GM21529 (cell line): ENCODE data around the gene PINK1.
A peak's percentile ranks its signal among the peaks of the same experiment; 100 is the strongest.

Experiments used
- ATAC-seq: cut with Tn5 transposase; IDR thresholded peaks from one replicate; pipeline ENCODE4 v1.9.1; 2021; ENCODE audit not compliant: unreplicated experiment

Gene PINK1

DNA sequence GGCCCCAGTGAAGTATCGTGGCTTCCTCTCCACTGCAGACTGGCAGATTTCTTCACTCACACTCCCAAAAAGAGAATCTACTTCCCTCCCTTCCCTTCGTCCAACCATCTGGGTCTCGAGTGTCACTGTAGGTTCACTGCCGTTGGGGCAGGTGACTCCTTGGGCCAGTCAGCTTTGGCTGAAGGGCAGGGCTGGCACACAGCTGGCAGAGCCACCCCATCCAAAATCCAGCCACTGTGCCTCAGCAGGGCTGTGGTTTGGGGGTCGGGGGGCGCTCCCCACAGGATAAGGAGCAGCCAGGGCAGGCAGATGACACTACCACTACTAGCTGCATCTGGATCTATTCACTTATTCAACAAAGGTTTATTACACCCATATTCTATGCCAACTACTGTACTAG lies 9.8 kb downstream of the PINK1 start:
- no peak for ATAC-seq

DNA sequence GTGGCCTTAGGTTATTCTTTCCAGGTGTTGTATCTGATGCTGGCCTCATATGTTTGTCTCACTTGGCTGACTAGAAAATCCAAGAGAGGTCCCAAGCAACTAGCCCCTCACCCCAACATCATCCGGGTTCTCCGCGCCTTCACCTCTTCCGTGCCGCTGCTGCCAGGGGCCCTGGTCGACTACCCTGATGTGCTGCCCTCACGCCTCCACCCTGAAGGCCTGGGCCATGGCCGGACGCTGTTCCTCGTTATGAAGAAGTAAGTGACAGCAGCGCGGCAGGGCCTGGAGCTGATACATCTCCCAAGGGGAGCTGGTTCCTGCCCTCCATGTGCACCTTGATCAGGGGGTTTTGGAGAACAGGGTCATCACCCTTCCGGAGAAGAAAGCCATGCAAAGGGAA lies 11.2 kb downstream of the PINK1 start:
- no peak for ATAC-seq

DNA sequence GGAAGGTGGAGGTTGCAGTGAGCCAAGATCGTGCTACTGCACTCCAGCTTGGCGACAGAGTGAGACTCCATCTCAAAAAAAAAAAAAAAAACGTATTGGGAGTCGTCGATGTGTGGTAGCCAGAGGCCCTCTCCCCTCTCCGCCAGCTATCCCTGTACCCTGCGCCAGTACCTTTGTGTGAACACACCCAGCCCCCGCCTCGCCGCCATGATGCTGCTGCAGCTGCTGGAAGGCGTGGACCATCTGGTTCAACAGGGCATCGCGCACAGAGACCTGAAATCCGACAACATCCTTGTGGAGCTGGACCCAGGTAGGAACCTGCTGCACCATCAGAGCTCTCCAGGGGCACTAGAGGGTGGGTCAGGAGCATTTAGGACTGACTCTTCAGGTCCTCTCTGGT lies 12.2 kb downstream of the PINK1 start:
- ATAC-seq: no peak

DNA sequence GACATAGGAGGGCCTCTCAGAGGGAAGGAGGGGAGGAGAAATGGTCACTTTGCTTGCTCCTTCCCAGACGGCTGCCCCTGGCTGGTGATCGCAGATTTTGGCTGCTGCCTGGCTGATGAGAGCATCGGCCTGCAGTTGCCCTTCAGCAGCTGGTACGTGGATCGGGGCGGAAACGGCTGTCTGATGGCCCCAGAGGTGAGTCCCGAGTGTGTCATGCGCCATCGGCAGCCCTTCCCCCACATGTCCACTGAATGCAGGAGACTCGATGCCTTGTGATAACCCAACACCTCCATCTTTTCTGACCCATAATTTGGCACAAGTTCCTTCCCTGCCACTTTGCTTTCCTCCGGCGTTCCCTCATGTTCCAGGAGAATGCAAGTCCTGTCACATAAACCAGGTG lies 15.2 kb downstream of the PINK1 start:
- no peak for ATAC-seq

DNA sequence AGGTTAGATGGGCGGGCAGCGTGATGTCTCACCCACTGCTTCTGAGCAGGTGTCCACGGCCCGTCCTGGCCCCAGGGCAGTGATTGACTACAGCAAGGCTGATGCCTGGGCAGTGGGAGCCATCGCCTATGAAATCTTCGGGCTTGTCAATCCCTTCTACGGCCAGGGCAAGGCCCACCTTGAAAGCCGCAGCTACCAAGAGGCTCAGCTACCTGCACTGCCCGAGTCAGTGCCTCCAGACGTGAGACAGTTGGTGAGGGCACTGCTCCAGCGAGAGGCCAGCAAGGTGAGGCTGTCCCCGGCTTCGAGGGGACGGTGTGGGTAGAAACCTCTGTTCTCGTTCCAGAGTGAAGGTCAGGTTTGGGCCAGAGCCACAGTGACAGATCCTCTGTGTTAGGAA lies 15.7 kb downstream of the PINK1 start:
- ATAC-seq: no peak

DNA sequence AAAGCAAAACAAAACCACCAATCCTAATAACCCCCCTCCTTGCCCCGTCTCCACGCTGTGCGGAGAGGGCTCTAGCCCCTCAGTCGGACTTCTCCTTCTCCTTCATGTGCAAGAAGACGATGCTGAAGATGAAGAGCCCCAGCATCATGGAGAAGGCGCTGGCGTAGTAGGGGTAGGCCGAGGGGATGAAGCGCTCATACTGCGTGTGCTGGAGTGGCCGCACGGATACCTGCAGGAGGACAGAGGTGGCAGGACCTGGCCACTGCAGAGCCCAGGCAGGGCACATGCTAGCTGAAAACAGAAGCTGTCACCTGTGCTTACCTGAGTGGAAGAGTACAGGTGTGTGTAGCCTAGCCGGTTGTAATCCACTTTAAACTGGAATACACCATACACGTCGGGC lies 19.0 kb downstream of the PINK1 start:
- no peak for ATAC-seq

DNA sequence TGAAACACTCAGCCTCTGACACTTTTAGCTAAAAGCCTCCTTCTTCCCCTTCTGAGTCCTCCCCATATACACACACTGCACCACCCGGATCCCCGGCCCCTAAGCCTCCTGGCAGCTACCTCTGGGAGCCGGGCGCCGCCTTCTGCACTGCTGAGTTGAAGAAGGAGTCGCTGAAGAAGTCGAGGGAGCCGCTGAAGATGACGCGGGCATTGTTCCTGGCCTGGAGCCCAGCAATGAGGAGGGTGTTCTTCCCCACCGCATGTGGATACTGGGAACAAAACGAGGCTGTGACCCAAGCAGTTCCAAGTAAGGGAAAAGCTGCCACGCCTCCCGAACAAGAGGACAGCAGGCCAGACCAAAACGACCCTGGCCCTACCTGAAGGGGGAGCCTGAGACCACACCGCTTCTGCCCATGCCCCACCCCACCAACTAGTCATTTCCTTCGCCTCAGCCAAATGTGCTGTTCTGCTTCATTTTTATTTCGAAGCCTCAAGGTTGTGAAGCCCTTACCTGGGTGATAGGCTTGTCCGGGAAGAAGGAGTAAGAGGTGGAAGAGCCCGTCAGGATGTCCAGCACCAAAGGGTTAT lies 20.9 kb downstream of the PINK1 start:
- no peak for ATAC-seq

DNA sequence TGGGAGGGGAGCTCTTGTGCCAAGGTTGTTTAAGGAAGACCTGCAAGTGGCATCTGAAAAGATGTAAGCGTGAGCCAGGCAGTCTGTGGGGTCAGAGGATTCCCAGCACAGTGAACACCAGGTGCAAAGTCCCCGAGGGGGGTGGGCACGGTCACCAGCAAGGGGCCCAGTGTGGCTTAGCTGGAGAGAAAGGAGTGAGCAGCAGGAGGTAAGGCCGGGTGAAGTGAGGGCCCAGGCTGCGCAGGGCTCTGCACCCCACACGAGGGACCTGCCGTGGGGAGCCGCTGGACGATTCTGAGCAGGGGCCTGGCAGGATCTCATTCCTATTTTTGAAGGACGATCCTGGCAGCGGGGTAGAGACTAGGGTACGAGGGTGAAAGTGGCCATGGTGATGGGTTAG lies 23.8 kb downstream of the PINK1 start:
- ATAC-seq: no peak

DNA sequence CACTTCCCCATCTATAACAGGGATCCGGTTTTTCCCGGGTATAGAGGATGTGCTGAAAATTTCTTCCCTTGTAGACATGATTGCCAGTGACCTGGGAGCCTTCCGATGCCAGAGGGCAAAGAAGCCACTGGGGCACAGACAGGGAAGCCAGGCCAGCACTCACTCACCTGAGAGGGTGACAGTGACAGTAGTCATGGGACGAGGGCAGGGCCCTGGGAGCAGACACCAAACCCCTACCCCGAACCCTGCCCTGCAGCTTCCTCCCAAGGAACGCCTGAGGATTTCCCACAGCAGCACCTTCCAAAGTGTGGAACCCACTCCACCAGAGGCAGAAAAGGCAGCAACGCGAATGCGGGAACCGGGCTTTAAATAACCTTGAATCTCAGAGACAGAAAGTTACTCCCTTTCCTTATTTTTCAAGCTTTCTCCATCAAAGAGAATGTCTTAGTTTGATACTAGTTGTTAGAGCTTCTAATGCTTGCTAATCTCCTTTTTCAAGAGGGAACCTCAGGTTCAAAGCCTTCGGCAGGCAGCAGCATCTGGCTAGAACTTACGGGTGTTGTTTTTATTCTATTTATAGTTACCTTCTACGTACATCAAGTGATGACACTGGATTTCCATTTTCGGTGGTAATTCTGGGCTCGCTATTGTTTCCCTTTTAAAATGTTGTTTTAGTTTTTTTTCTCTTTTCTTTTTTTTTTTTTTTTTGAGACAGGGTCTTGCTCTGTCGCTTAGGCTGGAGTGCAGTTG lies 25.1 kb downstream of the PINK1 start:
- ATAC-seq: no peak

DNA sequence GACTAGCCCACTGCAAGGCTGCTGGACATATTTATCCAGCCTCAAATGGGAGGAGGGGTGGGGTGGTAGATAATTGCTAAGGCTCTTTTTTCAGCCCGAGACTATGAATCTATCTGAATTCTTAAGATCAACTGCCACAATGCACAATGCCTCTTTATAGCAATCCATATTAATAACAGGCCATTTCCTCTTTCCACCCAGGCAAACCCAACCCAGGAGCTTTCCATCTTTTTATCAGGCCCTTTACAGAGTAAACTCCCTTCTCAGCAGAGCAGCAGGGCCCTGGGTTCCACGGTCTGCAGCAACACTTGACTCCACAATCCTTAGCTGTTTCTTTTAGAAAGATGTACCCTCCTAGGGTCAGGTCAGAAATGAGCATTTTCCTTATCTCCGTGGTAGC lies 27.1 kb downstream of the PINK1 start:
- ATAC-seq: no peak

DNA sequence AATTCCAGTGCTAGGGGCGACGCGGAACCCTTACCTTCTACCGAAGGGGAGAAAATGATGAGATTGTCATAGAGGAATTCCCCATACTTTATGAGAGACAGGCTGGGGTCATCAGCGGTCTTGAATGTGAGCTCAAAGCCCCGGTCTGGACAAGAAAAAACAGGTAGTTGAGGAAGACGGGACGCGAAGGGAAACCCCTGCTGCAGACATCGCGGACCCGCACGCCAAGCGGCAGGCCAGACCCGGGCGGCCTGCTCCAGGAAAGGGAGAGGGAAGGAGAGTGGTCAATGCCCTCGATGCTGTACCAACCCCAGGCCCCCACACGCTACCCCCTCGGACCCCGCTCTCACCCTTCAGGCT lies 27.6 kb downstream of the PINK1 start:
- no peak for ATAC-seq

DNA sequence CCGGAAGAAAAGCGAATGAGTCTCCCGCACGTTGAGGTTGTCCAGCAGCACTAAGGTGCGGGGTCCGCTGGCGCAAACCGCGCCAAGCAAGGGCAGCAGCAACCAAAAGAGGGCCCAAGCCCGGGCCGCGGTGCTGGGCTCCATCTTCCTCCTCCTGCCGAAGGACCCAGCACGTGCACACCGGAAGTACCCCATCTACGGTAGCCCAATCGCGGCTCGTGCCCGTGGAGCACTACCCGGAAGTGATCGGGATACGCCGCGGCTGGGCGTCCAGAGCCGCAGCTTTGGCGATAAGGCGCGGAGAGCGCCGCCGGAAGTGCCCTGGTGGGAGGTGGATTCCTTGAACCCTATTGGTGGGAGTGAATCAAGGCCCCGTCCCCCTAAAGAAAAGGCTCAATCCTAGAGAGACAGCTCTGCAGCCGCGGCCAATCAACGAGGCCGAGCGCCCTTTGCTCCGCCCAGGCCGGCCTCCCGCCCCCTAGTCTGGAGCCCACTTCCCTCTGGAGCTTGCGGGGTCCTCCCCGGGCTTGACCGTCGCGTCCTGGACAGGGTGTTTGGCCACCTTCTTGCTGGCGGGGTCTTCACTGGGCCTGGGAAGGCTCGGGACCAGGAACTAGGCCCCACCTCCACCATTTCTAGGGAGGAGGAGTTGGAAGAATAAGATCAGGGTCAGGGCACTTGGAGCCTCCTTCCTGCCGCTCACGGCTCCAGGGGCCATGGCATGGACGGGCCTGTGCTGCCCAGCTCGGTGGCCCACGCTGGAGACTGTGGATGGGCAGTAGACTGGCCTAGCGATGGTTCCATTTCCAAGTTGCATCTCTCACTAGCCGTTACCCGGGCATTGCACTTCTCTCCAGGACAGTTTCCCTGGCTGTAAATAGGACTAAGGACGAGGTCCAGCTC lies 28.2 kb downstream of the PINK1 start, which contains the start of gene DDOST:
Gene DDOST (minus strand): TSS at position 163 of the 903 bp plus-strand sequence. CDS start 19 bp downstream, at position 144.
- ATAC-seq: peak; percentile 95

DNA sequence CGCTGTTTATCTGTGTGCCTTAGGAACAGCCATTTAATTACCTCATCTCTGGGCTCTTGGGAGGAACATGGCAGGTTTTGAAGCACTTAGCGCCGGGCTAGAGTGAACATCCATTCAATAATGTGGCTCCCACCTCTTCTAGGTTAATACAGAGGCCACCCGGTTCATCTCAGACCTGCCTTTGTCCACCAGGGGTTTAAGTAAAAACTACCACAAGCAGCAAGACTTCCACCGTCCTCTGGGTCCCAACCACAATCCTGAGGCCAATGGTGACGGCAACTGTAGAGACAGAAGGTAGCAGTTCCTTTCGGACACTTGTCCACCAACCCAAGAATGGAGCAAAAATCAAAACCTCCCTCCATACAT lies 28.8 kb downstream of the PINK1 start:
- no peak for ATAC-seq

DNA sequence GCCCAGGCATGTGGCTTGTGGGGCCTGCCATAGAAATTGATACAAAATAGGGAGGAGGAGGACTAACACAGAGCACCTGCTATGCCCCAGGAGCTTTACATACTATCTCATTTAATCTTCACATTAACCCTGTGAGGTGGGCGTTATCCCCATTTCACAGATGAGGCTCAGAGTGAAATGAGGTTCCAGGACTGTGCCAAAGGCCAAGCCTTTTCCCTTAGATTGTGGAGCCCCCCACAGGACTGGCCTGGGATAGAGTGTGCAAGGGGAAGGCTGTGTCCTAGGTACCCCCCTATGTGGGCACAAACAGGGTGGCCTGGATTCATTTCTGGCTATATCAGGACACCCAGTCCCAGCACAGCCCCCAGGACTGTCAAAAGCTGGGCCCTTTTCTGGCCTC lies 30.1 kb downstream of the PINK1 start:
- ATAC-seq: no peak

DNA sequence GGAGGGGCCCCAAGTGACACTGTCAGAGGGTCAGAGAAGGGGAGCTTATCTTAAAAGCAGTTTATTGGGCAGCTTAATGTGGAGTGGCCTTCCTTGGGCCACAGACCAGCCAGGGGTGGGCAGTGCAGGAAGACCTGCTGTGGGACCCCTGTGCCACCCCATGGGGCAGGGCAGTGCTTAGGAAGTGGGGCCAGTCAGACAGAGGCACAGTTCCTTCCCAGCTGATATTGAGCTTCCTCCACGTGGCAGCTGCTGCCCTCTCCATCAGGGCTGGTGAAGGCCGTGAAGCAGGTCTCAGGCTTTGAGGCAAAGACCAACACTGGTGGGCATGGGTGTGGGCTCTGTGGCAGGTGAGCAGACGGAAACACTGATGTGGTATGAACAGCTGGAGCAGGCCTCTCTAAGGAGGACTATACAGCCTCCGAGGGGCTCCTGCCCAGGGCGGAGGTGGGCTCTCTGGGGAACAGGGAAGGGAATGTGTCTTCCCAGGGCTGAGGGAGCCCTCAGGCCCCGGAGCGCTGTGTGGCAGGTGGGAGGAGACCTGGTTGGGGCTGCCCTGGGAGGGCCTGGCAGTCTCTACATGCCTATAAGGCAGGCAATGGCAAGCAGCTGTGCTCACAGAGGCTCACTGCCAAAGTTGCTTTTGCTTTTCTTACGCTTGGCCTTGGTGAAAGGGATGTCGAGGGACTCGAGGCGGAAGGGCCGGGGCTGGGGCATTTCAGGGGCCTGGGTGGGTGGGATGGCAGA lies 30.9 kb downstream of the PINK1 start:
- no peak for ATAC-seq

DNA sequence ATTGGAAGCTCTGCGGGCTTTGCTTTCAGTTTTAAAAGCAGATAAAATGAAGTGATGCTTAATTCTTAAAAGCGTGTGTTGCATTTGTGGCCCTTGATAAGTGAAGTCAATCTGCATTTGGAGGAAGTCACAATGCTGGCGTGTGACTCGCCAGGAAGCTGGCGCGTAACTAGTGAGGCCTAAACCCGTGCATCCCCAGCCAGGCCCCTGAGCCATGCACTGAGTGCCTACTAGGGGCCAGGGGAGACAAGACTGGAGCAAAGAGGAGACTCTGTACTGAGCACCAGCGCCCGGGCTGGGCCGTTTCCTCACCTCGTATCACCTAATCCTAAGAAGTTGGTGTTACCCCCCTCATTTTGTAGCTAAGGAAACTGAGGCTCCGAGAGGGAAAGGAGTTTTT lies 32.5 kb downstream of the PINK1 start:
- no peak for ATAC-seq

DNA sequence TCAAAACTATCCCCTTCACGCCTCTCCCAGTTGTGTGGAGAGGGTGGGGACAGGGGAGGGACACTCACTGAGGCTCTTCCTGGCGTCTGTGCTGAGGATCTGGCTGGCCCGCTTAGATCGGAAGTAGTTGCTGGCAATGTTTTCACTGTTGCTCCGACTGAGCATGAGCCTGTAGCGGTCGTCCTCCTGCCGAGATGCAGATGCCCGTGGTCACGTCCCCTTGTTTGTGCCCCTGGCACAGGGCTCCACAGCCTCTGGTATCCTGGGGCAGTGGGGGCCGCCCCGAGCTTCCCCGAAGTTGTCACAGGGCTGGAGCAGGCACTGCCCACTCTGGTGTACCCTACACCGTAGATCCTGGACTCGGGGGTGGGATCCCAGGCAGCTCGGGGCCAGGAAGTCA lies 32.9 kb downstream of the PINK1 start:
- no peak for ATAC-seq

DNA sequence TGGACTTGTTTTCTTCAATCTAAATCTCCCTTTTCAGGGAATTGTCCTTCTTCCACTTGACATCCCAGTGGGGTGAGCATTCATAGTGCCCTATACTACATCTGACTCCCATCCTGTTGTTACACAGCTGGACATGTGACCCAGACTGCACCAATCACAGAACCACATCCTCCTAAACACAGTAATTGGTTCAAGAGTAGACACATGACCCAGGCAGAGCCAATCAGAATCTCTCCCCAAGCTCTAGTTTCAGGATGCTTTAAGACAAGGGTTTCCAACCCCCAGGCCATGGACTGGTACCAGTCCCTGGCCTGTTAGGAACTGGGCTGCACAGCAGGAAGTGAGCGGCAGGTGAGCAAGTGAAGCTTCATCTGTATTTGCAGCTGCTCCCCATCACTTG lies 33.5 kb downstream of the PINK1 start:
- ATAC-seq: no peak

DNA sequence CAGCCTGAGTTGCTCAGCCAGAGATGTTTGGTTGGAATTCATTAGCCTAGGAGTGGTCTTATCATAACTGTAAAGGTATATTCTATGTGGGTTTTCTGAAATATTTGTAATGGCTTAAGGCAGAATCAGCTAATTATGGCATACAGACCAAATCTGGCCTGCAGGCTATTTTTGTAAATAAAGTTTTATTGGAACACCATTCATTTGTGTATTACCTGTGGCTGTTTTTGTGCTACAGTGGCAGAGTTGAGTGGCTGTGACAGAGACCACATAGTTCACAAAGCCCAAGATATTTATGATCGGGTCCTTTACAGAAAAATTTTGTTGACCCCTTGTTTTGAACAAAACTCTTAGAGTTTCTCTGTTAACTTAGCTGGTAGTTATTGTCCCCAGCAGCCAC lies 35.3 kb downstream of the PINK1 start:
- no peak for ATAC-seq

DNA sequence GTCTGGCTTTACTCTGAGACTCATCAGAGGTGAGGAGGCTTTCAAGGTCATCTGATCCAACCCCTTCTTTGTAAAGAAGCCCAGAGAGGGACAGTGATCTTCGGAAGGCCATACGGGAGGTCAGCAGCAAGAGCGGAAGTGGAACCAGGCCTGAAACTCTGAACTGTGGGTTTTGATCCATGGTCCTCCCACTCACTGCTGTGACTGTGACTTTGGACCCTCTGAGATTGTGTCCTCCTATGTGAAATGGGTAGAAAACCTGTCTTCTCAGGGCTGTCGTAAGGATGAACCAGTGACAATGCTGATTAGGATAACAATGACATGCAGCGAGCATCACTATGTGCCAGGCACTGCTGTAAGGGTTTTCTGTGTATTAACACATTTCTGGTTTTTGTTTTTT lies 37.7 kb downstream of the PINK1 start:
- no peak for ATAC-seq

DNA sequence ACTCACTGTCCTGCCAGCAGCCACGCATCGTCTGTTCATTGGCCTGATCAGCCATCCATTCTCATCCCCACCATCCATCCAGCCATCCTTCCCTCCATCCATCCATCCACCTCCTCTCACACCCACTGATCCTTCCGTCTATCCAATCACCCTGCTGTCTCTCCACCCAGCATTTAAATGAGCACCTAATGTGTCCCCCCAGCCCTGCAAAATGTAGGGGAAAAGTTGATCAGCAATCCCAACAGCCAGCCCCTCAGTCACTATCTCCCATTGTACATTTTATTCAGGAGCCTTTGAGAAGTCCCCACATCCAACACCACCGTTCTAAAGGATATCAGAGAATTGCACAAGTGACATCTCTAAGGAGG lies 39.0 kb downstream of the PINK1 start:
- ATAC-seq: no peak
